HG03108 (cell line): ENCODE data around the gene TMEM154.

Experiments
- ATAC-seq: cut with Tn5 transposase; IDR thresholded peaks from one replicate; pipeline ENCODE4 v1.9.1; 2021; ENCODE audit warnings: moderate library complexity; ENCODE audit not compliant: unreplicated experiment

Gene TMEM154

DNA sequence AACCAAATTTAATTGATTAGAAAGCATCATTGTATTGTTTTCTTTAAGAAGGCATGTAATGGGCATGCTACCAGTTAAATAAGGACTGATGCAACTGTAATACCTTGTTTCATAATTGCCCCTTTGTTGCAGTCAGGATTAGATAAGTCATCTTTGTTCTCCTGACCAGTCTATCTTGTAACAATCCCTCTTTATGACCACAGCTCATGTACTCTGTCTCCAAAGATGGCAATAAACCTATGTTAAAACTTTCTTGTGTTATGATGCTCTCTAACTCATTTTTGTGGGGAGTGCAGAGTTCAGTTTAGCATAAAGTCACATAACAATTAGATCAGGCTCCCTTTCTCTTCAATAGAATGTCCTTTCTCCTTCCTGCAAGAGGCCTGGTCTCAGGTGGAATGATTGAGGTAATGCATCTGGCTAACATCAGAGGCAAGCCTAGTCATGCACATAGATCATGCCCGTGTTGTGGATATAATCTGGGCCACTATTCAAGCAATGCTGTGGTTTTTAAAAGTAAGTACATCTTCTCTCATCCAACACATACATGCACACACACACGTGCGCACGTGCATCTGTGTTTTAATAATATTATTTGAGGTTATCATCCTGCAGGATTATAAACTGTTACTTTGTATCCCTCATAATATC is 45.6 kb downstream of the TMEM154 start:
- ATAC-seq: no peak

DNA sequence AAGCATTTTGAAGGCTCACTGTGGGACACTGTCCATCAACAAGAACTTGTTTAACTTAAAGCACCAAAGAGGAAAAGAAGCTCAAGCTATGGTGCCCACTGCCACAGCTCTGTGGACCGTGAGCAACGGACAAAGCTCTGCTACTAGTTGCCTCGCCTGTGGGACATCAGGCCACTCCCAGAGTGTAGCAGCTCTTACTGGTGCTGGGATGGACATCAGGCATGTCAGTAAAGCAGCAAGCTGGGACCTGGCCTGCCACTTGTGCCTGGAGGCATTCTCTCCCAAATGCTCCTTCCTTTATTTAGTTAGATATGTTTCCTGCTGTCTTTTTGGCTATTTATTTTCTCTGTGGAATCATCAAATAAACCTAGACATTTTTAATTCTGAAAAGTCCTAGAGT is 46.7 kb downstream of the TMEM154 start:
- no peak for ATAC-seq

DNA sequence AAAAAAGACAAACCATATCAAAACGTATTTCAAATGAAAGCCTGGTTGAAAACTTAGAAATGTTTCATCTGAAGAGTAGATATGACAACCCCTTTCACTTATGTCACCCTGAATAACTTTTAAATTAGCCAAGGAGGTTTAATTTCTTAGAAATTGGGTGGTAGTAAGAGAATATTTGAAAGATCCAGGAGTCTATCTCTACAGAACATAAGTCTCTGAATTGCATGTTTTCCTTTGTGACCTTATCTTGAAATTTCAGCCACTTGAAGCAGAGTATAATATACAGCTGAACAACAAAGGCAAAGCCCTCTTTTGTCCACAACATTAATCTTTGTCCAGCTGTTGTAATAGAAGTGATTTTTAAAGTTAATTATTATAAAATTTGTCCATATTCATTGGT is 49.5 kb downstream of the TMEM154 start:
- ATAC-seq: no peak

DNA sequence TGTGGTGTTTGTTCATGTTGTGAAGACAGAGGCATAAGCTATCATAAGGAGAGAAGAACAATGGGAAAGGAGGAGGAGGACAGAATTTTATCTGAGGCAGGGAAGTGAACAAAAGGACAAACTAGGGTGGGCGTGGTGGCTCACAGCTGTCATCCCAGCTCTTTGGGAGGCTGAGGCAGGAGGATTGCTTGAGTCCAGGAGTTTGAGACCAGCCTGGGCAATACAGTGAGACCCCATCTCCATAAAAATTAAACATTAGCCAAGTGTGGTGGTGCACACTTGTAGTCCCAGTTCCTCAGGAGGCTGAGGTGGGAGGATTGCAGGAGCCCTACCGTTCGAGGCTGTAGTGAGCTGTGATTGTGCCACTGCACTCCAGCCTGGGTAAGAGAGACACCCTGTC is 49.9 kb downstream of the TMEM154 start:
- no peak for ATAC-seq

DNA sequence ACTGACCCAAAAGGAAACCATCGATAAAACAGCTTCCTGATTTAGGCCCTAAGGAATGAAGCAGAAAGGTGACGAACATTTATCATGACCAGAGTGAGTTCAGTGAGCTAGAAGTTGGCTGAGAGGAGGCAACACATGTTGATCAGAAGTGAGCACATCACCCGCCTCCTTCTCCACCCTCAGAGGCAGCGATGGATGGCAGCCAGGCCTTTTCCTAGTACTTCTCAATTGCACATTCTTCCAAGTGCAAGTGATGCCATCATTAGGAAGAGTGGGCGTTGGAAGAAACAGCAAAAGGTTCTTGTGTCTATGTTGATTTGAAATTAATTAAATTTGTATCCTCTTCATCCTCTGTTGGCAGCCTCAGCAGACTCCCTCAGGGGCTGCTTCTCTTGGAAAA is 51.7 kb downstream of the TMEM154 start:
- no peak for ATAC-seq

DNA sequence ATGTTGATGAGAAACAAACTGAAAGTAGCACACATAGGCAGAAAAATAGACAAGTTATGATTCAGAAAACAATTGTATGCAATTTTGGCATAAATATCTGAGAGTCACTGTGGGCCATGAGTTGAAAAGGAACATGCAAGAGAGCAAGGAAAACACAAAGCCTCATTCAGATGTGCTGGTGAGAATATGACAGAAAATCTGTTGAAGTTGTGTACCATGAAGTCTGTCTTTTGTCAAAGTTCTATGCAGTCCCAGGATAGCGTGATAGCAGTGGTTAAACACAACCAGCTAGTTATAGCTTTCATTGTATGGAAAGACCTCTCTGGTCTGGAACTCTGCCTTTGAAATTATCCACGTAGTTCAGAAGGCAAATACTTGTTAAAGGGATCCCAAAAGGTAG is 53.0 kb downstream of the TMEM154 start:
- ATAC-seq: no peak

DNA sequence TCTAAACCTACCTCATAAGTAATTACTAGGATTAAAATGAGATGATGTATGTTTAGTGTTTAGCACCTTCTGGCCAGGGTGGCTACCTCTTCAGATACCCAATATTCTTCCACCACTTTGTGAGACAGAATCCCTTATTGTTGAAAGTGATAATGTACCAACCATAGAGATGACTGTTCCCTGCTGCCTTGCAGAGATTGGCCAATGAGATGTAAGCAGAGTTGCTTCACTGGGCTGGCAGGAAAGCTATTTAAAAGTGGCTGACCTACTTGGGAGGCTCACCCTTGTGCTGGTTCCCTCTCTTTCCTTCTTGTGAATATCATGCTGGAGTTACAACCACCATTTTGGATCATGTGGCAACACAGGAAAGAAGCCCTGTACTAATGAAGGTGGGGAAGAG is 58.9 kb downstream of the TMEM154 start:
- no peak for ATAC-seq

DNA sequence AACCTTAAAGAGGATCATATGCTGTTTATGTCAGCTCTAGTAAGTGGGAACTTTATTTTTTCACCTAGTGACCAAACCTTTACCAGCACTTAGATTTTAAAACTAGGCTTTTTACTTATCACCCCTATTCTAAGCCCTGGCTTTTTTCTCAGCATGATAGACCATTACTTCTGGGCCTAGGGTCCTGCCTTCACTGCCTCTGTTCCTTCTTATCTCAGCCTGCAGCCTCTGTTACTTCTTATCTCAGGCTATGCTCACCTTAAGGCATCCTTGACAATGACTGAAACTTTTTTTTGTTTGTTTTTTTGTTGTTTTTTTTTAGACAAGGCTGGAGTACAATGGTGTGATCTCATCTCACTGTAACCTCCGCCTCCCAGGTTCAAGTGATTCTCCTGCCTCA is 59.6 kb downstream of the TMEM154 start:
- ATAC-seq: no peak

DNA sequence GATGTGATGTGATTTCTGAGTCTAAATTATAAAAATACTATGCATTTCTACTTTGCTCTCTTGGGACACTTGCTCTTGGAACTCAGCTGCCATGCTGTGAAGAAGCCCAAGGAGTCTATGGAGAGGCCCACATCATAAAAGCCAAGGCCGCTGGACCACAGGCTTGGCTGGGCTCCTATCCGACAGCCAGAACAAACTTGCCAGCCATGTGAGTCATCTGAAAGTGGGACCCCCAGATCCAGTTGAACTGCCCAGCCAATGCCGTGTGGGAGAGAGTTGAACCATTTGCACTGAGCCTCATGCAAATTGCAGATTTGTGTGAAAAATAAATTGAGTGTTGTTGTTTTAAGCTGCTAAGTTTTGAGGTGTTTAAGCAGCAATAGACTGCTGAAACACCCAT is 60.2 kb downstream of the TMEM154 start:
- ATAC-seq: no peak

DNA sequence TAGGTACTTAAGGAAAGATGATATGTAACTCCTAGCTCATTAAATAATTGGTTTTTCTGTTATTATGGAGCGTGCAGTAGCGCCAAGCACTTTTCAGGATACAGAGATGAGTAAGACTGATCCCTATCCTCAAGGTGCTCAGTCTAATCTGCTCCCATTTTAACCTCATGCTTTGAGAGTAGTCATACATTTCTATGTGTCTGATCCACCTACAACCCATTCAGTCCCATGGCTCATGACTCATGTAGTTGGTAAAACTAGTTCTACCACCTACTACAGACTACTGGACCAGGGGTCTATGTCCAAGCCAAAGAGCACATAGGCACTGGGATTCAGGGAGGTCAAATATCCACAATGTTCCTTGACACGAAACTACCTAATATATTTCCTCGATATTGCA is 60.8 kb downstream of the TMEM154 start:
- ATAC-seq: no peak

DNA sequence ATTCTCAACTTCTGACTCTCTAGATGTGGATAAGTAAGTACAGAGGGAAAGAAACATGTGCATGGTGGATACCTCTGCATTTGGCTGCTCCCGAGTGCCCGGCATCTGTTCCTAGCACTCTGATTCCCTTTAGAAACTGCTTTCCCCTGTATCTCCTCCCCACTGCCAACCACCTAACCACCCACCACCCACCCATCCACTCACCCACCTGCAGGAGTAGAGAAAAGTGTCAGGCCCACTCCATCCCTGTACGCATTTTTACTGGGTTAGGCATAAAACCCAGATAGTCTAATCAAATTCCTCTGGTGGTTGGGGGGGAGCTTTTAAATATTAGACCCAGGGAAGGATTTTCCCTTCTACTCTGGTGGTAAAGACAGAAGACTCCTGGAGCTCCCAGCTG is 63.0 kb downstream of the TMEM154 start:
- ATAC-seq: no peak

DNA sequence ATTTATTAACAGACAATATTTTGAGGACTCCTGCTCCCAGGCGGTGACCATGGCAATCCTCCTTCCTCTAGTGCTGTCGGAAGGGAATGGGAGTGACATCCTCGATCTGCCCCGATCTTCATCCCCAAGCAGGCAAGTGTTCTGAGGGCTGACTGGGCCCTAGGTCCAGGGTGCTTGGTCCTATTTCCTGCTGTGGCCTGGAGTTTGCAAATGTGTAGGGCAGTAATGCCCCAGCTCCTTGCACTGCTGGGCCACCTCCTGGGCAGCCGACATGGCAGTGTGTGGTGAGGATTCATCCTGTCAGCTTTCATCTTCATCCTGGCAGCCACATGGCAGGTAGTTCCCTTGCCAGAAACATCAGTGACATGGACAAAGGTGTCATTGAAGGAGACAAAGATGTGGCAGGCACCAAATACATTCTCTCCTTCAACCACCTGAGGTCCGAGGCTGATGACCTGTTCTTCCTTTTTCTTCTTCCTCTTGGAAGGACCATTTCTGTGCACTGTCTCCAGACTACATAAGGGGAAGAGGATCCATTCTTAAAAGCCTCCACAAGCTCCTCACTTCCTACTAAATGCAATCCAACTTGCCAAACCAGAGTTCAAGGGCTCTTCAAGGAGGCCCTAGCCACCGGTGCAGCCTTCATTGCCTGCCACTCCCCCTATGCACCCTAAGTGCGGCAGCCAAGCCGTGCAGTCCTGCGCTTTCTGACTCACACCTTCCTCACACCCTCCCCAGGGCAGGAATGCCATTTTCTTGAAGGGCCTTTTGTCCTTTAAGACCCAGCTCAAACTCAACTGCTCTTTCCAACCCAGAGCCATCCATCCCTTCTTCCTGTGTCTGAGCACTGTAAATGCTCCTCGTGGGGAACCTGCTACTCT is 65.7 kb downstream of the TMEM154 start:
- no peak for ATAC-seq

DNA sequence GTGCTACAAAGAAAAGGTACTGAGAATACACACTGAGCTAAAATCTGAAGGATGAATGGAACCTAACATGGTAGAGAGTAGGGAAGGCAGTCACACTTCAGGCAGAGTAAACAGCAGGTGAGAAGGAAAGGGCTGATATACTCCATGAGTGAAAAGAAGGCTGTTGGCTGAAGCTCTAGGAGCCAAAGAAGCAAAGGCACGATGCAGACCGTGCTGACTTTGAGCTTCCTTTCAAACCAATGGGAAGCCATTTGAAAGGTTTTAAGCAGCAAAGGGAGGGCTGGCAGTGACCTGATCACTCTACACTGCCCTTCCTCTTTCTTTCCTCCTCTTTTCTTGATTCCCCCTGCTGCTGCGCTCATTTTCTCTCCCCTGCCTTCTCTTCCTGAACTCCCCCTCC is 66.4 kb downstream of the TMEM154 start:
- no peak for ATAC-seq

DNA sequence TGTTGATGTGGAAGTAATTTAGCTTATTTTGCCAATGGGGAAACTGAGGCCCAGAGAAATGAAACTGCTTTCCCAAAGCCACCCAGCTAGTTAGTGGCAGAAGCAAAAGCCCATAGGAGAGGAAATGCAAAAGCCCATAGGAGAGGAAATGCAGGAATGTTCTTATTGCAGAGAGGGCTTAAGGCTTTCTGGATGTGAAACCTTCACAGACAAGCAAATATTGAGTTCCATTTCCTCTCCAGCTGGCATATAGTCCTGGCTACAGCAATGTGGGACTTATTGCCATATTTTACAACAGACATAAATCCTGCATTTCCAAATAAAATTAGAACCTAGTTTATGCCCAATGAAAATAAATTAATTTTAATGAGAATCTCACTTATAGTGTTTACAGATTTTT is 69.7 kb downstream of the TMEM154 start:
- no peak for ATAC-seq

DNA sequence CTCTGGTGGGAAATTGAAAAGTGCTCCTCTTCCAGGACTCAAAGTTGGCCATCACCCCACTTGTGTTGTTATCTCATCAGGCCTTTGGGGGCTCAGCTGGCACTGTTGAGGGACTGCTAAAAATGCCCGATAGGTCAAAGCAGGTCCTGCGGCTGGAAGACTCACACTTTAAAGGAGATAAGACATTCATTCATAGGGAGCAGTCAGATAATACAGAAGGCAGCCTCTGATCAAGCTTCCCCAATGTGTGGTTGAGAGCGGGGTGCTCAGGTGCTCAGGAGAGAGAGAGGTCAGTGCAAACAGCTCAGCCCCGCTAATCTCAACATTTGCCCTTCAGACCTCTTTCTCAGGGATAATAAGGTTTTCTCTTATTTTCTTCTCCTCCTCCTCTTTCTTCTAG is 70.3 kb downstream of the TMEM154 start:
- no peak for ATAC-seq

DNA sequence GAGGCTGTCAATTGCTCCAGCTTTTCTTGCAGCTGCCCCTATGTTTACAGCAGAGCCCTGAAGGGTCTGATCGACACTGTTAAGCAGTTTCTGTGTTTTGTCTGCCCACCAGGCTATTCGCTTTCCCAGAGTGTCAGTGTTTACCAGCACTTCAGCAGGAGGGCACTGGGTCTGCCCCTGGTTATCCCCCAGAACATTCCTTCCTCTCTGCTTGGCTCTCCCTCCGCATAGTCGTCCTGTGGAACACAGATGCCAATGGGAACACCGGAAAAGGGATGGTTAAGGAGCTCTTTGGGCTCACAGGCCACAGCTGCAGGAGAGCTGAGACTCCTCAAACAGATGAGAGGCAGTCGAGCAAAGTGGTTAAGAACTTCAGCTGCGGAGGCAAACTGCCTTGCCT is 72.6 kb downstream of the TMEM154 start:
- ATAC-seq: no peak

DNA sequence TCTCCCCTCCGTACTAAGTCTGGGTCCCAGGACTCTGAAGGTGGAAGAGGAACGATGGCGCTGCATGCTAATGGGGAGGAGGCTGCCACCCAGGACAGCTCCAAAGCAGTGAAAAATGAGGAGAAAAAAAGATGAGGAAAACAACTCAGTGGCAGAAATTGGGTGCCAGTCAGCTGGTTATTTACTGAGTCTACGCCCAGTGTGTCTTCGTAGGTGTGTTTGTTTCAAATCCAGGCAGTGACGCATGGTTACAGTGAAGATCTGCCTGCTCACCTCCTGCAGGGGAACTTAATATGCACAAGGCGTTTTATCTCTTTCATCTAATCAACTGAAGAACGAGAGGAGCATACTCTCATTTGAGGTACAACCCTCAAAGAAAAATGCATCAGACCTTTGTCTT is 73.0 kb downstream of the TMEM154 start:
- no peak for ATAC-seq

DNA sequence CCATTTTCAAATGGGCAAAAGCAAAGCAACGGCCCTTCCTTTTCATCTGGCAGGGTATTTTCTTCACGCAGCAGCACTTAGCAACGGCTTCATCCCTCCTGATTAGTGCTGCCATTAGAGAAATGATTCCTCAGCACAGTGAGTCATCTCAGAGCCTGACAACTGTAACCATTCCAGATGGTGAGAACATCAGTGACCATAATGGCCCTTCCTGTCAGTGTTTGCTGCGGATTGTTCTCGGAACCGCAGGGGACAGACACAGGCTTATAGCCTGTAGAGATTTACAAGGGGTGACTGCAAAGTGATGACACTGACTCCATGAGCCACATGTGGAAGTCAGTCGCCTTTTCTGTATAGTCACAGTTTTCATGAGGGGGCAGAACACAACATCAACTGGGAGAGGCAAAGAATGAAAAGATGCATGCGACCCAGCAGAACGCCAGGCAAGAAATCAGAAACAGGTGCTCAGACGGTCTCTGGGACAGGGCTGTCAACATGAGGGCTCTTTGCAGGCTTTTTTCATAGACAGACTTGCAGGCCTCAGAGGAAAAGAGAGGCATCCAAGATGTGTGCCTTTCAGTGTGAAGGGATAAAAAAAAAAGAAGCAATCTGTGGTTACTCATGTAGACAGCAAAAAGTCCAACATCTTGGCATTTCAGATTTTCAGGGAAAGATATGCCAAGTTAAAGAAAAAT is 74.0 kb downstream of the TMEM154 start:
- ATAC-seq: no peak

DNA sequence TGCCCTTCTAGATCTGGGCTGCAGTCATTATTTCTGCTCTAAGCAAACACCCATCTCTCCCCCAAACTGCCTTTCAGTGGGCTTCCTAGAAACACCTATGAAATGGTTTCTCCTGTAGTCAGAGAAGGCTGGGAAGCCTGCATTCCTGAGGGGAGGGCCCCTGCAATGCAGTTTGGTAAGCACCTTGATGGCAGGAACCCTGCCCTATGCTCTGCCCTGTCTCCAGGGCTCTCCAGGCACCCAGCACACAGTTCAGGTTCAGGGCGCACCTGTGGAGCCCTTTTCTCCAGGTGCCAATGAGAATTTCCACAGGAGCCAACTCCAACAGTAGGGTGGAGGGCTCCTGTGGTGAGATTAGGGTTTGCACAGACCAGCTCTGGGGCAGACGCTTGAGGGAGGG is 74.8 kb downstream of the TMEM154 start:
- no peak for ATAC-seq

DNA sequence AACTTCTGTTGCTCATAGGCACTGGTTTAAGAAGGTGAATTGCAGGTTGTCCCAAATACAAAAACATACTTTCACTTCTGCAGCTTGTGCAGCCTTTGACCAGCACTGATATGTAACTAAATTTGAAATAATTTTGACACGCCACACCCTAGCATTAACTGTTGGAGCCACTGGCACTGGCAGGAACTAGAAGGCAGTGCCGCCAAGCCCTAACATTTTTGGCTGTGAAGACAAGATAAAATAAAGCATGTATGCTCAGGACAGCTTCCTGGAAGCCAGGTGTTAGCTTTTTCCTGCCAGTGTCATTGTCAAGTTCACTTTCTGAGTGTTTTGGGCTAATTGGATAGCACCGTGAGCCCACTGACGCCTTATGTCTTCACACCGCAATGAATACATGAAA is 78.6 kb downstream of the TMEM154 start:
- ATAC-seq: no peak

DNA sequence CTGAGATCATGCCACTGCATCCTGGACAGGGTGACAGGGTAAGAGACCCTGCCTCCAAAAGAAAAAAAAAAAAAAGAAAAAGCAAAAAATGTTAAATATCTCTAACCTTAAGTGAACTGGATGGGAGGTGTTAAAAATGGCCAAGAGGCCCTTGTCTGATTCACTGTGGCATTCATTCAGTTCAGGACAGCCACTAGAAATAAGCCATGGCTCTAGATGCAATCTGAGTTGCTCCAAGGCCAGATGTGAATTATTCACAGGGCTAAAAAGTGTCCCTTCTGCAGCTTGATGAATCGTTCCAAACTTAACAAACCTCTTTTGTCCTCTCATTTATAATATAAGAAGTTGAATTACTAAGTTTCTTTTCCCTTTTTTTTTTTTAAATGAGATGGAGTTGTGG is 80.2 kb downstream of the TMEM154 start:
- no peak for ATAC-seq

DNA sequence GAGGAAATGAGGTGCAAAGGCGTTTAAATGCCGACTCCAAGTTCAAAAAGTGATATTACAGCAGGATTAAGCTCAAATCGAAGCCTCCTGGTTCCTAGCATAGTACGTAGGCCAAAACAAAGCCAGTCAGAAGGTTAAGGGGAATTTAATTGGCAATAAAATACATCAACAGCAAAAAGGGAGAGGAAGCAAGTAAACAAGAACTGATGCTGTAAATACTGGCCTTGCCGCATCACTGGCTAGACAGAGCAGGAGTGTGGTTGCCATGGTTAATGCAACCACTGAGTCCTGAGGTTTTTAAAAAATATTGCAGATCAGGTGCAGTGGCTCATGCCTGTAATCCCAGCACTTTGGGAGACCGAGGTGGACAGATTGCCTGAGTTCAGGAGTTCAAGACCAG is 80.7 kb downstream of the TMEM154 start:
- no peak for ATAC-seq
